Measurements from ENCODE around the gene SEPHS1. TPM values are rescaled to one million over a fixed set of nuclear protein-coding genes. Genes with fewer than 3 reads are reported as not detected.

SEPHS1 gene
- total RNA-seq, 1 donor from 2014 or later: 46.5 TPM

DNA sequence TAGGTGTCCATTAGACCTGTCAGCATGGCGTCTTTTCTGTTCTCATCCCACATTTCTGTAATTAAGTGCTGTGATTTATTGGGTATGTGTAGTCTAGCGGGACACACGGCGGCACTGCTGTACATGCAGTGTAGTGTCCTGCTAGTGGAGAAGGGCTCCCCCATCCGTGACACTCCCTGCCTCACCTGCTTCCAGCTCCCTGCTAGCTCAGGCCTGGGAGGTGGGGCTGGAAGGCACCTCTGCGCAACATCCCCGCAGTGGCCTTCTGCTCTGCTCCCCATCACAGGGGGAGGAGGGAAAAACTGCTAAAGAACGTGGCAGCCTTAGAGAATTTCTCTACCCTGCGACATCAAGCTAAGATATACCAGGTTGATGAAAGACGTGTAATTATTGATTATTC lies 19.5 kb downstream of the SEPHS1 start:
- no peak for DNase-seq (ENCODE audit: low read depth, low spot score)

- DNase-seq (ENCODE audit: low read depth, low spot score): no peak
Observed at GRCh38 chr10:13328126-13328525, 20.0 kb downstream of the SEPHS1 start.

- no peak for DNase-seq (ENCODE audit: low read depth, low spot score)
Observed at GRCh38 chr10:13327534-13327933, 20.6 kb downstream of the SEPHS1 start.

DNA sequence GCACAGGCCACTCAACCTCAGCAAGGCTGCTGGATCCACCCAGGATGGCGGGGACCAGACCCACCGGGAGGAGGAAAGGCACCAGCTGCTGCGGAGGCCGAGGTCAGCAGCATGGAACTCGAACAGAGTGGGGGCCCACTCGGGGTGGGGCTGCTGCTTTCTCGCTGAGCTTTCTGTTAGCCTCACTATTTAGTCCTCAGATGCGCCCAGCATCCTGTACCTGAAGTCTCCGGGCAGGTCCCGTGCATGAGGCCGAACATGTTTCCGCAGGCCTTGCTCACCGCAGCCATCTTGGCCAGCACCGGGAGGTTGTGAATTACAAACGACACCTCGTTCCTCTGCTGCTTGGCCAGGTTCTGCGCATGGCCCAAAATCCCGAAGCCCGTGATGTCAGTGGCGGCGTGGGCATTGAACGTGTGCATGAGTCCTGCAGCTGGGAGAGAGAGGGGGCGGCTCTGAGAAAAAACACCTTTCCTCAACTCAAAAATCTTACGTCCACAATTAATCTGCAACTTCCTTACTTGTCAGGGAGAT lies 25.4 kb downstream of the SEPHS1 start:
- no peak for DNase-seq (ENCODE audit: low read depth, low spot score)

DNA sequence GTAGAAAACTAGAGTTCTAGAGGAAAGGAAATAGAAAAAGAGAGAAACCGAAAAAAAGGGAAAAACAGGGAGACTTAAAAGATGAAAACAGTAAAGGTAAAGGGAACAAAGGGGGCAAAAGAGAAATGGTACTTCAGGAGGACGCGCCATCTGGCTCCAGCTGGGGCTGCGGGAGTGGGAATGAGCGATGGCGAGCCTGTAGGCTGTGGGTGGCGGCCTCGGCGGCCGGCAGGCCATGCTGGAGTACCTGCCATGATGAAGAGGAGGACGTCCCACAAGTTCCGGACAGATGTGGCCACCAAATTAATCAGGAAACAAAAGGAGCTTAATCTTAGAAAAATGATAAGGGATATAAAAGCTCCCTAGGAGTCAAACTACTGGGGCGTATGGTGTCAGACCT lies 26.5 kb downstream of the SEPHS1 start:
- DNase-seq (ENCODE audit: low read depth, low spot score): no peak

- no peak for DNase-seq (ENCODE audit: low read depth, low spot score)
Observed at GRCh38 chr10:13319166-13319565, 28.9 kb downstream of the SEPHS1 start.

- no peak for DNase-seq (ENCODE audit: low read depth, low spot score)
Observed at GRCh38 chr10:13317474-13317873, 30.6 kb downstream of the SEPHS1 start.

GRCh38 chr10:13316635-13317311 lies 31.3 kb downstream of the SEPHS1 start:
- DNase-seq (ENCODE audit: low read depth, low spot score): no peak

- no peak for DNase-seq (ENCODE audit: low read depth, low spot score)
Observed at GRCh38 chr10:13315361-13315760, 32.7 kb downstream of the SEPHS1 start.

DNA sequence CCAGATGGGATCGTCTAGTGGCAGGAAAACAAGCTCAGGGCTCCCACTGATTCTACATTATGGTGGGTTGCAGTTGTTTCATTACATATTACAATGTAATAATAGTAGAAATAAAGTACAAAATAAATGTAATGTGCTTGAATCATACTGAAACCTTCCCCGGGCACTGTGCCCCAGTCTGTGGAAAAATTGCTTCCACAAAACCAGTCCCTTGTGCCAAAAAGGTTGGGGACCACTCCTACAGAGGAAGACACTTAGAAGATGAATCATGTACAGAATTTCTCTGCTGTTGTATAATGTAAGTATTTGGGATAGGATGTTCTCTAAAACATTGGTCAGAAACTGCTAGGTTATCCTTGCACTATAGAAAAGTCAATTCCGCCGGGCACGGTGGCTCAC lies 36.9 kb downstream of the SEPHS1 start:
- no peak for DNase-seq (ENCODE audit: low read depth, low spot score)

DNA sequence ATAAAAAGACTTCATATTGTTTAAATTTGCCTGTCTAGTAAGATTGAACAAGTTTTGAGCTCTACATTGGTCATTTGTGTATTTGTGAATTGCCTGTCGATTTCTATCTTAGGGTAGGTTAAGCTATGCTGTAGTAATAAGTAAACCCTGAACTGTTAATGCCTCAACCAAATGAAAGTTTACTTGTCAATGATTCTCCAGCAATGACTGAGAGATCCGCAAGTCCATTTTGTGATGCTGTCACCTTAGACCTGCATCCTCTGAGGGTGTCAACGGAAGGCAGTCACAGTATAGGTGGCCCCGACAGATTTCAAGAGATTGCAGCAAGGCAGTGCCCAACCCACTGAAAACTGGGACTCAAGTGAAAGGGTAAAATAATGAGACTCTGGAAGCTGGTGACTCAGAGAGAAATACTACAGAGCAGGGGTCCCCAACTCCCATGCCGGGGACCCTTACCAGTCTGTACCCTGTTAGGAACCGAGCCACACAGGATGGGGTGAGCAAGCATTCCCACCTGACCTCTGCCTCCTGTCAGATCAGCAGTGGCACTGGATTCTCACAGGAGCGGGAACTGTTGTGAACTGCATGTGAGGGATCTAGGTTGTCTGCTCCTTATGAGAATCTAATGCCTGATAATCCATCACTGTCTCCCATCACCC lies 37.4 kb downstream of the SEPHS1 start:
- no peak for DNase-seq (ENCODE audit: low read depth, low spot score)

DNA sequence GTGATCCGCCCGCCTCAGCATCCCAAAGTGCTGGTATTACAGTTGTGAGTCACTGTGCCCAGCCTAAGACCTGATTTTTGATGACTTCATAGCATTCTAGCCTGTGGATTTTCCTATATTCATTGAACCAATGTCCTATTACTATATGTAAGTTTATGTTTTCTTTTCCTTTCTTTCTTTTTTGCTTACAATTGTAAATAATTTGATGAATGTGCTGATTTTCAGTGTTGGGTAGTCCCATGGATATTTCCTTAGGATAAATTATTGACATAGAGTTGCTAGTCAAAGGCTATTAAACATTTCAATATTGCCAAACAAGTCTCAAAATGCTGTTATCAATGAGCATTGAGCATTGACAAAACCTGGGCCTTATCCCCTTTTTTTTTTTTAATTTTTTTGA lies 38.3 kb downstream of the SEPHS1 start:
- no peak for DNase-seq (ENCODE audit: low read depth, low spot score)

DNA sequence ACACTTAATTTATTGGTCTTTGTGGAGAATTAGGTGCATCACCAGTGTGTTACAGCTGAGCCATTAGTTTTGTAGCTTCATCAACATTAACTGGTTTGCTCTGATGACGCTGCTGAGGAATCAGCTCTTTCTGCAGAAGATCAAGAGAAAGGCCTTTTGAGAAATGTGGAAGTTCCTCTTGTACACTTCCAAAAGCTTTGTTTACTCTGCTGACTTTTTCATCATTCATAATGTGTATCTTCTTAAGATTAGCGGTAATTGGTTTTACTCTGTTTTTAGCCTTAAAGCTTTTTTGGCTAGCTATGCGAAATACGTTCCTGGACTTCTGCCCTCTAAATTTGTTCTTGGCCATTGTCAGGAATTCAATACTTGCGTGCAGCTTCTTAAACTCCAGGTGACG lies 40.0 kb downstream of the SEPHS1 start:
- no peak for DNase-seq (ENCODE audit: low read depth, low spot score)

- no peak for DNase-seq (ENCODE audit: low read depth, low spot score)
Observed at GRCh38 chr10:13306103-13306502, 42.0 kb downstream of the SEPHS1 start.

- DNase-seq (ENCODE audit: low read depth, low spot score): no peak
Observed at GRCh38 chr10:13302821-13303555, 45.1 kb downstream of the SEPHS1 start.

DNA sequence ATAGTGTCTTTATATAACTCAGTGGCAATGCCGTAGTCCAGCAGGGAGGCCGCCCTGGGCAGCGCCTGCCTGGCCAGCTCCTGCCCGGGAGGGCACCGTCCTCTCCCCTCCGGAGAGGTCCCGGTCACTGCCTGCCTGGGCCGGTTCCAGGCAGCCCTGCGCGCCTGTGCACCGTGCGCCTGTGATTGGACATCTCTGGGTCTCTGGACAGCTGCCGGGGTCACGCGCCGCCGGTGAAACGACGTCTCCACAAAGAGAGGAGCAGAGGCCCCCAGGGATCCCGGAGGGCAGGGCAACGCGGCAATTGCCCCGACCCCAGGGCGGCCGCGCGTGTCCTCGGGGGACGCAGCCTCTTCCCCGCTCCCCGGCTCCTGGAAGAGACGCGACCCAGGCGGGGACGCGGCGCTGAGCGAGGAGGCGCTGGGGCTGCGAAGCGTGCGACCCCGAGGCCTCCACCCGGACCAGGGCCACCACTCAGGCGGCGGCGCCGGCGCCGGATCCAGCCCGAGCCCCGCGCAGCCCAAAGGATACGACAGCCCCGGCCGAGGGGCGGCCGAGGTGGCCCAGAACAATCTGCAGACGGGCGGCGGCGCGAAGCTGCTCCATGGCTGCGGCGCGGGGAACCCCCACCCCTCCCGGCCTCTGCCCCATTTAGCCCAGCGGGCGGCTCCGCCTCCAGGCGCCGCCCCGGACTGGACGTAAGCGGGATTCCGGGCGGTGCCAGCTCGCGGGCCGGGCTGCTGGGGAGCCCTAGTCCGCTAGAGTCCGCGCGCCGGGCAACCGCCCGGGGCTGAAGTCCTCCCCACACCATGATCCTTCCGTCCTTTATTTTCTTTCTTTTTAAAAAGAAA lies 48.4 kb downstream of the SEPHS1 start, which contains the start of gene PHYH:
PHYH (minus strand) TSS at position 628 of the 851 bp plus-strand sequence; CDS start at position 606, 22 bp downstream.
- peak; percentile 60 for DNase-seq (ENCODE audit: low read depth, low spot score)

- DNase-seq (ENCODE audit: low read depth, low spot score): no peak
Observed at GRCh38 chr10:13298748-13299436, 49.2 kb downstream of the SEPHS1 start.

- no peak for DNase-seq (ENCODE audit: low read depth, low spot score)
Observed at GRCh38 chr10:13296476-13296875, 51.6 kb downstream of the SEPHS1 start.

GRCh38 chr10:13294784-13295183 lies 53.3 kb downstream of the SEPHS1 start:
- DNase-seq (ENCODE audit: low read depth, low spot score): no peak
